Measurements from ENCODE around the gene ZIC3.
"Not testable (repeated sequence)": the region's sequence is repeated elsewhere in the genome, so short reads cannot be mapped to it uniquely, and the experiment has no call there.

Gene ZIC3

GRCh38 chrX:137565921-137566745 lies at the start of gene ZIC3:
Gene ZIC3, plus strand, starts transcription at chrX:137566127. Its CDS starts 565 bp downstream, at chrX:137566692.
- DNase-seq = no peak

- DNase-seq = no peak
These were observed 46.5 kb upstream of the ZIC3 start for GRCh38 chrX:137519459-137519858.

GRCh38 chrX:137545711-137546651 lies 19.9 kb upstream of the ZIC3 start:
- DNase-seq = no peak

GRCh38 chrX:137547291-137547690 lies 18.6 kb upstream of the ZIC3 start:
- DNase-seq = no peak

DNA sequence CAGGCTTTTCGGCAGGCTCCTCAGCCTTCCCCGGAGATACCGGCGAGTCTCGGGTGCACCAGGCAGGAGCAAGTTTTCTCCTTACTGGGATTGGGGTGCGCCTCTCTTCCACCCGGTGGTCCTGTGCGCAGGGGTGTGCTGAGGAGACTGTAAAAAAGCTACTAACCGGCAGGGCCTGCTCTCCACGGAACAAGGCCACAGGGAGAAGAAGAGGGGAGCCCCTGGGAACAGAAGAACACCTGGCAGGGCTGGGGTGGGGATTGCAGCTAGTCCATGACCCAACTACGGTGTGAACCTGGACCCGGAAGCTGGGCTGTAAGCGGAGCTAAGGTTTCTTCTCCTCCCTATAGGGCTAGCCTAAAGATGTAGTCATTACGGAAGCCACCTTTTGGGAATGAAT lies 17.7 kb upstream of the ZIC3 start:
- no peak for DNase-seq

DNA sequence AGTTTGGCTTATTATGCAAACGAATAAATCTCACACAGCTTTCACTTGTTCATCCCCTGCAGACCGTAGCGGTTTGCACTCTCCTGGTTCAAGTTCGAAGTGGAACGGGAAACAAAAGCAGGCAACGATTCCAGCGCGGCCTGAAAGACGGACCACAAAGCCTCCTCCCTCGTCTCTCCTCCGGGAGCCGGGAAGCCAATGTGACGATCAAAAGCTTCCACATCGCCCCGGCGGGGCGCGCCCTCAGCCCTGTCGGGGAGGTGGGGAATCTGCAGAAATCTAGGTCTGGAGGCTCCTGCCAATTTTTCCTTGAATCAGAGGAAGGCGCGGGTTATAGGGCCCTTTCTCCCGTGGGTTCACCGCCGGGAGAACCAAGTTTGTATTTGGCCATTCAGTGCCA lies 16.9 kb upstream of the ZIC3 start:
- DNase-seq = no peak

GRCh38 chrX:137549851-137550664 lies 15.9 kb upstream of the ZIC3 start:
- no peak for DNase-seq

GRCh38 chrX:137550665-137551261 lies 15.2 kb upstream of the ZIC3 start:
- DNase-seq = no peak

- DNase-seq = not testable (repeated sequence)
These were observed 13.8 kb upstream of the ZIC3 start for GRCh38 chrX:137552098-137552497.

DNA sequence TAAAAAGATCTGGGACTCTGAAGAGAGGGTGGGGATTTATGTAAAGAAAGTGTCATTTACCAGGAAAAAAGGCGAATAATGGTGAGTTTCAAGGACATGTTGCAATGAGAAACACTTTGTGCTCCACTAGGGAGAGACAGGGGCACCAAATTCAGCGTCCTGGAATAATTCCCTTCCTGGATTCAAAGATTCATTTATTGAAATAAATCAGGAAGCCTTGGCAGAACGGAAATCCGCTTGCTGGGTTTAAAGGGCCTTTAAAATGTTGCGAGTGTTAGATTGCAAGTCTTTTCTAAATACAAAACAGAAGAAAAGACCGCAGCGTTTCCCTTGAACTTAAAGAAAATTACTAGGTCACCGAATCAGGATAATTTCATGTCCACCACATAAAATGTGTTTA lies 3.8 kb upstream of the ZIC3 start:
- DNase-seq = no peak

DNA sequence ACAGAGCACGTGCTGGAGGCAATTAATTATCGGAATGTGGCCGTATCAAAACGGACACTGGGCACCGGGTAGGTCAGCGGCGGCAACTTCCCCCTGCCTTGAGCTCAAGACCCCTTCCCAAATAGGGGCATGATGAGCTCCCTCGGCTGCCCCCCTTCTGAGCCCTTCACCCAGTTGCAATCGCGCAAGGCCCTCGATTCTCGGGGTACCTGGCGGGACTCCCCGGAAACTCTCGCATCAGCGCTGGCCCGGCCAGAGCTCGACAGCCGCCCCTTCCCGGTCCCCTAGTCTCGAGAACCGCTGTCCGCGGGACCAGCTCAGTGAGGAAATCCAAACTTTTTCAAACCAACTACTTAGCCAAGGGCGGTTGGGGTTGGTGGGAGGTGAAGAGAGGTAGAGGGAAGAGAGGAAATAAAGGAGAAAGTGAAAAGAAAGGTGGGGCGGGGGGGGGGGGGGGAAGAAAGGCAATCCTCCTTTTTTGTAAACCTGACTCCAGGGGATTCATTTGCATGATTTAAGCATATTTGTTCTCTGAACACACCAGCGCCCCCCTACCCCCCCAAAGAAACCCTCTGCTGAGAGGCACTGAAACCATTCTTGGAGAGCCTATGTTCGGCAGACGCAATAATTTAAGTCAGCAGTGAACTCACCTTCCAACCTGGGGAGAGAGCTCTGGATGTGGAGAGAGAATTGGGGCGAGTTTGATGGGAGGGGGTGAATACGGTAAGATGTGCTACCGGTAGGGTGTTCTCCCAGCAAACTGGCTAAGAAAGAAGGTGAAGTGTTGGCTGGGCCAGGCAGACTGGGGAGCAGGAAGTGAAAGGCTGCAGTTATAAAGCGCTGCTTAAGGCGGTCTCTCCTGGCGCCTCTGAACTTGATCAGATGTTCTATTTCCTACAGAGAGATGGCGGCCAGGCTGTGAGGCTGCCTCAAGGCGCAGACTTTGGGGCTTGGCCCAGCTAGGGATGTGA lies 2.0 kb upstream of the ZIC3 start:
- DNase-seq = no peak

GRCh38 chrX:137565318-137565904 lies 516 bp upstream of the ZIC3 start:
- no peak for DNase-seq

GRCh38 chrX:137566746-137567679 lies 1.1 kb downstream of the ZIC3 start:
- no peak for DNase-seq

DNA sequence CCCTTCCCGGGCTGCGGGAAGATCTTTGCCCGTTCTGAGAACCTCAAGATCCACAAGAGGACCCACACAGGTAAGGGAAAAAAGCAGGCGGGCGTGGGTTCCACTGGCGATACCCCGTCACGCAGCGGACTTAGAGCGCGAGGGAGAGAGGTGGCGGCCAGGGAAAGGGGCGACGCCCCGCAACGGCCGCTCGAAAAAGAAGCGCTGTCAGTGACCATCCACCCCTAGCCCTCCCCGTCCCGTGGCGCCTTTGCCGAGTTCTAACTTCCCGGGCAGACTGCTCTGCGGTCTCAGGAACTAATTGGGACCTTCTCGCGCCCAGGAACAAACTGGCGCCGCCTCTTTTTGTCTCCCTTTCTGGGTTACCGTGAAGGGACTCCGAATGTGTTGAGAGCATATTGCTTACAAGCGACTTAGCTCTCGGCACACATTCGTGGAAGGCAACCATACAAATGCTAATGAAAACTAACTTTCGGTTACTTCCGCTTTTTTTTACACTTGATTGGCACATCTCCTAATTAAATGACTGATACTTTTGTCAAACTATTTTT lies 1.8 kb downstream of the ZIC3 start:
- DNase-seq = no peak

DNA sequence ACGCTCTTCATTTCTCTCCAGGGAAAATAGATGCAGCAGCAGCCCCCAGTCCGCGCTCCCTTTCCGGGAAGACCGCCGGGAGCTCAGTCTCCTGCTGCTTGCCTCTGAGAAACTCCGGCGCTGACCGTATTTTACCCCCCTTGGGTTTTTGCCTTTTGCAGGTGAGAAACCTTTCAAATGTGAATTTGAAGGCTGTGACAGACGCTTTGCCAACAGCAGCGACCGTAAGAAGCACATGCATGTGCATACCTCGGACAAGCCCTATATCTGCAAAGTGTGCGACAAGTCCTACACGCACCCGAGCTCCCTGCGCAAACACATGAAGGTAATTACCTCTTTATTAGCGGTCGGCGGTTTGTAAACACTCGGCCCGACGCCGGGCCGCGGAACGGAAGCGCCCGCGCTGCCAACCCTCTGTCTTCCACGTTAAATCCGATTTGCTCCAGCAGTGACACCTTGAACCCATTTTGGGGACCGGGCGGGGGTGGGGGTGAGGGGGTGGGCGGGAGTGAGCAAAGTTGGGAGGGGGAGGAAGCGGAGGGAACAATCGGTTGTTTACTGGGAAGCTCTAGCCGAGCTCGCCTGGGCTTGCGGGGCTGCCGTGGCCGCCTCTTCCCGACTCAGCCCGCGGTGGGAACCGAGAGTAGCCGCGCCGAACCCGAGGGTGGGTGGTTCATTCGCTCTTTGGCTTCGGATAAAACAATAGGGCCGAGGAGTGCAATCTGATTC lies 3.0 kb downstream of the ZIC3 start:
- no peak for DNase-seq

GRCh38 chrX:137569470-137569891 lies 3.6 kb downstream of the ZIC3 start:
- no peak for DNase-seq

- no peak for DNase-seq
These were observed 7.6 kb downstream of the ZIC3 start for GRCh38 chrX:137573324-137574101.
